Measurements from ENCODE around the gene PAX5. TPM values are rescaled to one million over a fixed set of nuclear protein-coding genes. Genes with fewer than 3 reads are reported as not detected.

The PAX5 gene
- total RNA-seq, 3 donors from 2014 or later: 0.59 TPM; not detected in 2

- DNase-seq (ENCODE audit: low spot score in 2 of 2): no peak
Observed at GRCh38 chr9:36930941-36931340, 103.1 kb downstream of the PAX5 start.

GRCh38 chr9:36929350-36929675 lies 104.8 kb downstream of the PAX5 start:
- intact Hi-C loops (cut with DNase I; ENCODE audit: low total_unique reads): no loop called here
- Histone ChIP-seq H3K4me3 (no peak overlapping the region), H3K27ac (no peak overlapping the region), H3K36me3 (no peaks in the 10 kb centered on the region), H3K4me1 (no peaks in the 10 kb centered on the region), H3K27me3 (peaks cover 0 to 4% of the 10 kb centered on the region in 2 donors), H3K9me3 (peaks cover 0 to 5% of the 10 kb centered on the region in 2 donors)
- DNase-seq (ENCODE audit: low spot score in 2 of 2): no peak
- TF ChIP-seq POLR2A (IDR thresholded peaks at IDR 0.05) (no peak), POLR2AphosphoS5 (IDR thresholded peaks at IDR 0.05) (no peak), CTCF (IDR thresholded peaks at IDR 0.05) (no peak)

More at GRCh38 chr9:36930941-36931340, 103.1 kb downstream of the PAX5 start:
- no peak for TF ChIP-seq POLR2AphosphoS5 (IDR thresholded peaks at IDR 0.05)
- TF ChIP-seq CTCF (IDR thresholded peaks at IDR 0.05): no peak
- TF ChIP-seq POLR2A (IDR thresholded peaks at IDR 0.05): no peak
- Histone ChIP-seq H3K4me3 (no peak overlapping the region), H3K27ac (no peak overlapping the region), H3K4me1 (no peaks in the 10 kb centered on the region), H3K27me3 (peaks cover 0 to 4% of the 10 kb centered on the region in 2 donors), H3K9me3 (peaks cover 0 to 5% of the 10 kb centered on the region in 2 donors), H3K36me3 (no peaks in the 10 kb centered on the region)
- intact Hi-C loops (cut with DNase I; ENCODE audit: low total_unique reads): no loop called here

- no peak for DNase-seq (ENCODE audit: low spot score in 2 of 2)
- TF ChIP-seq POLR2A (IDR thresholded peaks at IDR 0.05) (no peak), CTCF (IDR thresholded peaks at IDR 0.05) (no peak), POLR2AphosphoS5 (IDR thresholded peaks at IDR 0.05) (no peak)
- Histone ChIP-seq H3K27ac (no peak overlapping the region), H3K27me3 (peaks cover 0 to 4% of the 10 kb centered on the region in 2 donors), H3K36me3 (no peaks in the 10 kb centered on the region), H3K4me1 (no peaks in the 10 kb centered on the region), H3K9me3 (peaks cover 0 to 5% of the 10 kb centered on the region in 2 donors), H3K4me3 (no peak overlapping the region)
- intact Hi-C loops (cut with DNase I; ENCODE audit: low total_unique reads): no loop called here
Observed at GRCh38 chr9:36928670-36929349, 105.3 kb downstream of the PAX5 start.

GRCh38 chr9:36928210-36928609 lies 105.9 kb downstream of the PAX5 start:
- peaks cover 0 to 4% of the 10 kb centered on the region in 2 donors for H3K27me3 ChIP-seq
- H3K9me3 ChIP-seq: peaks cover 0 to 5% of the 10 kb centered on the region in 2 donors
- no peaks in the 10 kb centered on the region for H3K4me1 ChIP-seq
- no peak for TF ChIP-seq POLR2A (IDR thresholded peaks at IDR 0.05)
- TF ChIP-seq POLR2AphosphoS5 (IDR thresholded peaks at IDR 0.05): no peak
- TF ChIP-seq CTCF (IDR thresholded peaks at IDR 0.05): no peak
- no peak overlapping the region for H3K27ac ChIP-seq
- no peak overlapping the region for H3K4me3 ChIP-seq
- intact Hi-C loops (cut with DNase I; ENCODE audit: low total_unique reads): no loop called here
- H3K36me3 ChIP-seq: no peaks in the 10 kb centered on the region
- no peak for DNase-seq (ENCODE audit: low spot score in 2 of 2)

- Histone ChIP-seq H3K27ac (no peak overlapping the region), H3K4me3 (no peak overlapping the region), H3K4me1 (no peaks in the 10 kb centered on the region), H3K36me3 (no peaks in the 10 kb centered on the region), H3K9me3 (no peaks in the 10 kb centered on the region), H3K27me3 (no peaks in the 10 kb centered on the region)
- intact Hi-C loops (cut with DNase I; ENCODE audit: low total_unique reads): no loop called here
- no peak for TF ChIP-seq POLR2A (IDR thresholded peaks at IDR 0.05)
- TF ChIP-seq POLR2AphosphoS5 (IDR thresholded peaks at IDR 0.05): no peak
- no peak for TF ChIP-seq CTCF (IDR thresholded peaks at IDR 0.05)
- no peak for DNase-seq (ENCODE audit: low spot score in 2 of 2)
Observed at GRCh38 chr9:36924757-36925432, 109.2 kb downstream of the PAX5 start.

Measured in breast epithelium (tissue), 4 donors.